Adipocyte (in vitro differentiated cells): Measurements from ENCODE around the gene NCOR1.
"Not testable (repeated sequence)": the region's sequence is repeated elsewhere in the genome, so short reads cannot be mapped to it uniquely, and the experiment has no call there.

Experiments
- DNase-seq: peaks from one replicate; pipeline ENCODE4 v3.0.0-alpha.2; 2015; ENCODE audit warnings: low read depth
- H3K27me3 ChIP-seq: replicated peaks from 2 replicates; pipeline ENCODE4 v1.7.0; 2013; ENCODE audit warnings: mild to moderate bottlenecking, low read length, moderate library complexity; ENCODE audit not compliant: control insufficient read depth, insufficient read depth
- H3K36me3 ChIP-seq: 2 replicates; pipeline ENCODE4 v1.7.0; 2013; ENCODE audit warnings: low read length, mild to moderate bottlenecking, moderate library complexity; ENCODE audit not compliant: control insufficient read depth, insufficient read depth, severe bottlenecking
- H3K4me1 ChIP-seq: 2 replicates; pipeline ENCODE4 v1.7.0; 2013; ENCODE audit warnings: mild to moderate bottlenecking, low read length, moderate library complexity; ENCODE audit not compliant: control insufficient read depth, insufficient read depth
- H3K4me3 ChIP-seq: 2 replicates; pipeline ENCODE4 v1.7.0; 2013; ENCODE audit warnings: mild to moderate bottlenecking, low read length, moderate library complexity
- H3K9ac ChIP-seq: 2 replicates; pipeline ENCODE4 v1.7.0; 2013; ENCODE audit warnings: mild to moderate bottlenecking, low read length, moderate library complexity
- H3K9me3 ChIP-seq: 2 replicates; pipeline ENCODE4 v1.7.0; 2013; ENCODE audit warnings: mild to moderate bottlenecking, low read length, moderate library complexity; ENCODE audit not compliant: control insufficient read depth

The NCOR1 gene

DNA sequence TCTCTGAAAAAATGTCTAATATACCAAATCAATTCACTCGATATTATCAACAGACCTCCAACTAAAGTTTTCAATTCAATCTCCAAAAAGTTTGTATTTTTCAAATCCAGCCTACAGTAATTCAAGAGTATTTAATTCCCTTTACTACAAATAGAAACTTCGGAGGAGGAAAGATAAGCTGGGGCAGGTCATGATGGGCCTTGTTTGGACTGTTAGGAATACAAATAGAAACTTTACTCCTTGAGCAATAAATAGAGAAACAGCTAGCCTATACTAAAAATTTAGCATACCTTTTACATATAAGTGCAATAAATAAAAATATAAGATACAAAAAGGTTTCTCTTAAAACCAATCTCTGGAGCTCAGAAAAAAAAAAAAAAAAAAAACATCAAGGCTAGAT is 98.2 kb downstream of the NCOR1 start:
- H3K36me3 ChIP-seq: peaks cover 83% of the 10 kb centered on the region
- H3K4me3 ChIP-seq: no peak overlapping the region
- H3K27me3 ChIP-seq: no peaks in the 10 kb centered on the region
- no peaks in the 10 kb centered on the region for H3K4me1 ChIP-seq
- no peak overlapping the region for H3K9ac ChIP-seq
- no peak for DNase-seq
- H3K9me3 ChIP-seq: no peaks in the 10 kb centered on the region

DNA sequence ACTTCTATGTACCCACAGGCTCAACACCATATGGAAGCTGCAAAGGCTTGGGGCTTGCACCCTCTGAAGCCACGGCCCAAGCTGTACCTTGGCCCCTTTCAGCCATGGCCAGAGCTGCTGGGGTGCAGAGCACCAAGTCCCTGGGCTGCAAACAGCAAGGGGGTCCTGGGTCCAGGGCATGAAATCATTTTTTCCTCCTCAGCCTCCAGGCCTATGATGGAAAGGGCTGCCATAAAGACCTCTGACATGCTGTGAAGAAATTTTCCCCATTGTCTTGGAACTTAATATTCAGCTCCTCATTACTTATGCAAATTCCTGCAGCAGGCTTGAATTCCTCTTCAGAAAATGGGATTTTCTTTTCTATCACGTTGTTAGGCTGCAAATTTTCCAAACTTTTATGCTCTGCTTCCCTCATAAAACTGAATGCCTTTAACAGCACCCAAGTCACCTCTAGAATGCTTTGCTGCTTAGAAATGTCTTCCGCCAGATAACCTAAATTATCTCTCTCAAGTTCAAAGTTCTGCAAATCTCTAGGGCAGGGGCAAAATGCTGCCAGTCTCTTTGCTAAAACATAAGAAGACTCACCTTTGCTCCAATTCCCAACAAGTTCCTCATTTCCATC is 100.1 kb downstream of the NCOR1 start:
- H3K9me3 ChIP-seq, H3K9ac ChIP-seq, DNase-seq, H3K4me1 ChIP-seq, H3K27me3 ChIP-seq, H3K4me3 ChIP-seq: not testable (repeated sequence)
- H3K36me3 ChIP-seq: peaks cover 69% of the 10 kb centered on the region

DNA sequence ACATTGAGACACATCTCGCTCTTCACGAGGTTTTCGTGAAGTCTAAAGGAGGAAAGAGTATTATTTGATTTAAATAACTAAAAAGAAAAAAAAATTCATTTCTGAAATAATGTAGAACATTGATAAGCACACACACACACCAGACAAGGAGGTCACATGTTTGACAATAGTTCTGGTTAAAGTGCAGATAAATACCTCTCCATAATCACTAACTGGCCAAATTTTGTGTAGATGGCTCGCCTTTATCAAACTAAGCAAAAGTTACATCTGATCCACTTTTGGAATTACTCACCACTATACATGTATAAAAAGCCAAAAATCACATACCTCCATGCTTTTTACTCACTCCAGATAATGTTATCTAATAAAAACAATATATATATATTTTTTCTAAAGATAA is 106.5 kb downstream of the NCOR1 start:
- no peak for DNase-seq
- H3K9ac ChIP-seq: no peak overlapping the region
- H3K36me3 ChIP-seq: peaks cover 26% of the 10 kb centered on the region
- H3K27me3 ChIP-seq: no peaks in the 10 kb centered on the region
- H3K9me3 ChIP-seq: no peaks in the 10 kb centered on the region
- peaks cover 12% of the 10 kb centered on the region for H3K4me1 ChIP-seq
- no peak overlapping the region for H3K4me3 ChIP-seq

DNA sequence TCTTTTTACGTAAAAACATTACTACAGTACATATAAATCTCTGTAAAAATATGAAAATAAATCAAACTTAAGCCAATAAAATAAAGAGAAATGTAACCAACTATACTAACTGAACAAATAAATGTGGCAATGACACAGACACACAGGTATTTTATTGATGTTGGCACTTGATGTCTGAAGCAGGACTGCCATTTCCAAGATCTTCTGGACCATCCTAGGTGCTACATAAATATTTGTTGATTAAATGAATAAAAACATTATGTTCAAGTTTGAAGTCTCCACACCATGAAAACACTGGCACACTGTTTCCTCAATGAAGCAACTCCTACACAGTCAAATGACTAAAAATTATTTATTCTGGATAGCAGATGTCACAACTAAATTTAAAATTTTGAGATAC is 106.9 kb downstream of the NCOR1 start:
- Histone ChIP-seq H3K9me3 (no peaks in the 10 kb centered on the region), H3K36me3 (peaks cover 29% of the 10 kb centered on the region), H3K27me3 (no peaks in the 10 kb centered on the region), H3K4me3 (no peak overlapping the region), H3K4me1 (peaks cover 12% of the 10 kb centered on the region), H3K9ac (no peak overlapping the region)
- DNase-seq: no peak

DNA sequence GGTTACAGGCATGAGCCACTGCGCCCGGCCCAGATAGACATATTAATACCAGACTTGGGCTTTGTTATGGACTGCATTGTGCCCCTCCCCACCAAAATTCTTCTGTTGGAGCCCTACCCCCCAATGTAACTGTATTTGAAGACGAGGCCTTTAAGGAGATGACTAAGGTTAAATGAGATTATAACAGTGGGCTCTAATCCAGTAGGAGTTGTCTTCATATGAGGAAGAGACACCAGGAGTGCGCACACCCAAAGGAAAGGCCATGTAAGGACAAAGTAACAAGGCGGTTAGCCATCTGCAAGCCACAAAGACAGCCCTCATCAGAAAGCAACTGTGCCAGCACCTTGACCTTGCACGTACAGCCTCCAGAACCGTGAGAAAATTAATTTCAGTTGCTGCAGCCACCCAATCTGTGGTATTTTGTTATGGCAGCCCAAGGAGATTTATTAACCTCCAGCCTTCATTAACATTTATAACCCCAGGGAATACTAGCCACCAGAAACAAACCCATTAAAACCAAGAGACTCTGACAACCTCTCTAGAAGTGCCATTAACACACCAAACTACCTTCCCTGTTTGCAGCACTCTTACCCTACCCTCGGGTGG is 108.1 kb downstream of the NCOR1 start:
- DNase-seq: no peak
- Histone ChIP-seq H3K36me3 (peaks cover 31% of the 10 kb centered on the region), H3K4me3 (no peak overlapping the region), H3K9me3 (no peaks in the 10 kb centered on the region), H3K4me1 (peaks cover 12% of the 10 kb centered on the region), H3K27me3 (no peaks in the 10 kb centered on the region), H3K9ac (no peak overlapping the region)

DNA sequence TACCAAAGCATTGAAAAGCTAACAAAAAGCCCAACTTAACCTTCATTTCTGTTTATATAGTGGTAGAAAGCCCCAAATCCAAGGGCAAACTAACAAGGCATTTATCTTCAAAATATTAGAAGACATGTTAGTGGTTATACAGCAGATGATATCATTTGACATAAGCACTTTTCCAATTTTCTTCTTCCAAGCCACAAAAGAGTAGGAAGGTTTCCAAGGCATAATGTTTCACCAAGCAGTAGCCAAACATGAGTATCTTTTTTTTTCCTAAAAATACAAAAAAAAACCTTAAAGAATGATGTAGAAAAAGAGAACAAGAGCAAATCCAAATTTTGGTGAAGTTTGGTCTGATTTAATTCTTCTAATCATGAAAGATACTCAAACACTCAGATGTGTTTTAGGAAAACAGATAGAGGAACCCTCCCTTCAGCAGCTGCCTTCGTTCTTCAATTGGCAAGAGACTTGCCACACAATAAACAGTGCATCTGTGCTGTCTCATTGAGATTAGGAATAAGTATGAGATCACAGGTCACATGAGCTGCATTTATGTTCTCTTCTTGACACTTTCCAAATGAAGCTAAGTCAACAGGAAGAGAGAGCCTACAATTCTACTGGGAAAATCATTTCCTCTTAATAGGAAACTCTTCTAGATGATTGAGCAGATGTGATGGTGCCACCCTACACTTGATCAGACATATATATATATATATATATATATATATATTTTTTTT is 109.0 kb downstream of the NCOR1 start:
- Histone ChIP-seq H3K36me3 (peaks cover 34% of the 10 kb centered on the region), H3K4me3 (no peak overlapping the region)
- DNase-seq: no peak

DNA sequence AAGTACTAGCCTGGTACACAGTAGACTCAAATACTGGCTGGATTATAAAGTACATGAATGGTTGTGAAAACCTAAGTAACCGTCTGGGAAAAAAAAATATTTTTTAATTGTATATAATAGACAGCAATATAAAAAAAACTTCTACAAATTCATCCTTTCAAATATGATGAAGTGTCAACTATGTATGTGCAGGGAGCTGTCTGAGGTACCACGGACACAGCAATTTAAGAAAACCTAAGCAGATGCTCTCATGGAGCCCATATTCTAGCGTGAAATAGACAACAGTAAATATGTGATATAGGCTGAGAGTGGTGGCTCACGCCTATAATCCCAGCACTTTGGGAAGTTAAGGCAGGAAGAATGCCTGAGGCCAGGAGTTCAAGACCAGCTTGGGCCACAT is 111.1 kb downstream of the NCOR1 start:
- H3K9ac ChIP-seq: no peak overlapping the region
- no peak for DNase-seq
- H3K4me3 ChIP-seq: no peak overlapping the region
- H3K27me3 ChIP-seq: no peaks in the 10 kb centered on the region
- H3K4me1 ChIP-seq: peaks cover 12% of the 10 kb centered on the region
- peaks cover 47% of the 10 kb centered on the region for H3K36me3 ChIP-seq
- H3K9me3 ChIP-seq: no peaks in the 10 kb centered on the region

More for the DNA sequence above, 109.0 kb downstream of the NCOR1 start:
- no peaks in the 10 kb centered on the region for H3K27me3 ChIP-seq
- no peak overlapping the region for H3K9ac ChIP-seq
- peaks cover 12% of the 10 kb centered on the region for H3K4me1 ChIP-seq
- no peaks in the 10 kb centered on the region for H3K9me3 ChIP-seq

DNA sequence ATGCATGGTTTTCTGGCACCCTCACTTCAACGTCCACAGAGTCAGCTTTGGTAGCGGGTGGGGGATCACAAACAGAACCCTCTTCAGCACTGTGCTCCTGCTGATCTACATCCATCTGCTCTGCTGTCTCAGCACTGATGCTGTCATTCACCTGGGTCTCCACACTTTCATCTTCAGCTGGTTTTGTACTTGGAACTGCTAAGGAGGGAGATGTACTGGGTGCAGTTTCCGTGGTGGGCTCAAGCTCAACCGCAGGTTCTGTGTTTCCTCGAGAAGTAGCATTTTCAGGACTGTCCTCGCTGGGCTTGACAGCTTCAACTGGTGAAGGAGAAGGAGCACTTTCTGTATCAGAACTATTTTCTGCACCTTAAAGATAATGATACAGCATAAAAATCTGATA is 113.9 kb downstream of the NCOR1 start:
- Histone ChIP-seq H3K27me3 (no peaks in the 10 kb centered on the region), H3K9ac (no peak overlapping the region), H3K36me3 (peaks cover 61% of the 10 kb centered on the region), H3K4me3 (no peak overlapping the region), H3K9me3 (no peaks in the 10 kb centered on the region), H3K4me1 (peaks cover 10% of the 10 kb centered on the region)
- no peak for DNase-seq

DNA sequence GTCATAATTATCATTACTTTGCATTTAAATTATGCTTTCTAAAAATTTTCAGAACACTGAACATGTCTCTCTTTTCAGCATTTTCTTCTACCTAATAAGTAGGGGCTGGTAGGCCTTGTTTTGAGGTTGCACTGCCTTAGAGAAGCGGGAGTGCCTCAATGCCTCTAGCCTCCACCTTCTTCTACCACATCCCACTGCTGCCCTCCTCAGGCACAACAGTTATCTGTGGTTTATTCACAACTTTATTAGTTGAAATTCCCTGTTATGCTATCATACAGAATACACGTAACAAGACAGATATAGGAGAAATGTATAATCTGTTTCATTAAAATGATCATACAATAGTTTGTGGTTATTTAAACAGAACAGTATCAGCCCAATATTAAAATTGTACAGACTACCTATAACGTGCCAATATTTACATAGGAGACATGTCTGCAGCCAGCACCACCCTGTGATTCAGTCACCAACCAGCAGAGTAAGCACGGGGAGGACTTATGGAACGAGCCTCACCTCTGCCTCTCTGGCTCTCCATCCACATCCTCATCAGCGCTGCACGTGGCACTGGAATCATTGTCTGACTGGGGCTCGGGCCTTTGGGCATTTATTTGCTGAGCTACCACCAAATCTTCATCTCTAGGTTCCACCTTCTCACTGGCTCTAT is 114.5 kb downstream of the NCOR1 start:
- H3K9ac ChIP-seq: no peak overlapping the region
- no peaks in the 10 kb centered on the region for H3K9me3 ChIP-seq
- H3K4me3 ChIP-seq: no peak overlapping the region
- no peak for DNase-seq
- H3K36me3 ChIP-seq: peaks cover 65% of the 10 kb centered on the region
- H3K4me1 ChIP-seq: peaks cover 5% of the 10 kb centered on the region
- H3K27me3 ChIP-seq: no peaks in the 10 kb centered on the region

DNA sequence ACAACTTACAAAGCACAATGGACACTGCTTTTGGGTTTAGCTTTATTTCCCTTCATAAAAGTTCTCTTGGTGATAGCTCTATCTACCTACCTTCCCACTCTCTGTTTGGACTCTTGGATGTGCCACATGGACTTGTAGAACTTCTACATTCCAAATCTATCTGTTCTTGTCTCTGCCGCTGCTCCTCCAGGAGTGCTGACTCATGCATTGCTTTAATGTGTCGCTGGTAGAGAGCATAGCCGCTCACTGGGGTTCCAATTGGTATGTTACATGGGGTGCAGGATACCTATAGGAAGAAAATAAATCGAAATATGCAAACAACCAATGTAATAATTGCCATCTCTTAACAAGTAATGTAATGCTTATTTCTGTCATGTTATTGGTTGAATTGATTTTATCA is 123.6 kb downstream of the NCOR1 start:
- Histone ChIP-seq H3K9me3 (no peaks in the 10 kb centered on the region), H3K4me1 (no peaks in the 10 kb centered on the region), H3K36me3 (peaks cover 55% of the 10 kb centered on the region), H3K9ac (no peak overlapping the region), H3K4me3 (no peak overlapping the region), H3K27me3 (no peaks in the 10 kb centered on the region)
- DNase-seq: no peak

DNA sequence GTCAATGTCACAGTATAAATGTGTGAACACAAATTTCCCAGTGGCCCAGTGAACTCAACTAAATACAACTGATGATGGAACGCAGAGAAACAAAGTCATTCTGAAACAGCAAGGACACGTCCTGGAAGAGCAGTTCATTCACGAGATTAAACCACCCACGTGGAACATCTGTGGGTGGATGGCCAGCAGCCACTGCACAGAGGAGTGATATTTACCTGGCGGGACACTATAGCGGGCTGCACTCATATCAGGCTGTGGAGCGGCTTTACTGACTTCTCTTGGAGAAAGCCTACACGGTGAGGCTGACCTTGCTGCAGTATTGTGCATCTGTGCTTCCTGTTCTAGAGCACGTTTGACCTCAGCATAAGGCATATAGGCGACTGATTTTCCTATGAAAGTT is 128.4 kb downstream of the NCOR1 start:
- Histone ChIP-seq H3K9me3 (no peaks in the 10 kb centered on the region), H3K27me3 (no peaks in the 10 kb centered on the region), H3K9ac (no peak overlapping the region), H3K4me3 (no peak overlapping the region), H3K36me3 (peaks cover 49% of the 10 kb centered on the region), H3K4me1 (peaks cover 15% of the 10 kb centered on the region)
- DNase-seq: no peak
